Pulmonary artery endothelial cell (primary cell): Measurements from ENCODE around the gene BRCA1. TPM values are rescaled to one million over a fixed set of nuclear protein-coding genes. Genes with fewer than 3 reads are reported as not detected.
A peak's percentile ranks its signal among the peaks of the same experiment; 100 is the strongest.

ENCODE experiments used
- DNase-seq: peaks from one replicate; pipeline ENCODE4 v3.0.0-alpha.2; 2011; ENCODE audit warnings: low read depth, low spot score
- total RNA-seq: library from RNA; depleted of rRNA; stranded (reverse); fragments of >200 nt; gene quantifications from 2 replicates; pipeline ENCODE4 v1.2.3, GENCODE V29; 2014

Gene BRCA1
- total RNA-seq, 1 donor from 2014 or later = 21.2 TPM

GRCh38 chr17:43025766-43026537 lies 99.2 kb downstream of the BRCA1 start:
- no peak for DNase-seq

- no peak for DNase-seq
Measured at GRCh38 chr17:43025290-43025657, 99.9 kb downstream of the BRCA1 start.

GRCh38 chr17:43024407-43025289 lies 100.5 kb downstream of the BRCA1 start, which contains the start of gene RND2:
Gene RND2 (plus strand): TSS chr17:43025231. CDS start chr17:43025348, 117 bp downstream.
- peak; percentile 84 for DNase-seq

- DNase-seq = no peak
Measured at GRCh38 chr17:43021741-43022512, 103.2 kb downstream of the BRCA1 start, which contains the start of gene VAT1. Gene VAT1 (minus strand): TSS chr17:43022385. CDS start chr17:43022322, 63 bp downstream.

DNA sequence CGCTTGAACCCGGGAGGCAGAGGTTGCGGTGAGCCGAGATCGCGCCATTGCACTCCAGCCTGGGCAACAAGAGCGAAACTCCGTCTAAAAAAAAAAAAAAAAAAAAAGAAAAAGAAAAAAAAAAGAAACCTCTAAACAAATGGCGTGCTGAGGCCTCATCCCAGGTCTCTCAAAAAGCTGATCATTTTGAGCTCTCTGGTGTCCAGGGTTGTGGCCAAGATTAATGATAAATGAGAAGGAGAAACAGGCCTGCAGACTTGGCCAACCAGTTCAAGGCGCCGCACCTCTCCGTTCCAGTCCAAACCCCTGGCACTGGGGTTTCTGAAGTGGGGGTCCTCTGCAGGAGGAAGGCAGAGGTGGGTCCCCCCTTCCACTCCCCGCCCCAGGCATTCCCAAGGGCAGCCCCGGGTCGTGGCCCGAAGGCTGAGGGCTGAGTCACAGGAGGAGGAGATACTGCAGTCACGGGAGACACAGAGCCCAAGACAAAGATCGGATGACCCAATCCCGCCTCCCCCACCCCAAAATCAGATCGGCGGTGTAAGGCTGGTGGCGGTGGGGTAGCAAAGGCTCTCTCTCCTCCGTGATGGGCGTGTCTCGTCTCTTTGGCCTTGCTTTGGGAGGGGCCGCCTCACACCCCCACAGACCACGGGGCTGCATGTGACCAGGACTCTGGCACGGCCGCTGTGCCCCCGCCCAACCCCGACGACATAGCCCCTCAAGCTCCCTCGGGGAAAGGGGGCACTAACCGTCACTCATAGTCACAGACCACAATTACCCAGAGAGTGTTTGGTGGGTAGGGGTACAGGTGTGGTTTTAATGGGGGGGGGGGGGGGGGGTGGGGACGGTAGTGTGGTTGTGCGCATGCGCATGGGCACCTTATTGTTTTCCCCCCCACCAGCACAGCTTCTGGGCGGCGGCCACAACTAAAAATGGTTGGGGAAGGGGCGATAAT lies 104.1 kb downstream of the BRCA1 start:
- DNase-seq = no peak

DNA sequence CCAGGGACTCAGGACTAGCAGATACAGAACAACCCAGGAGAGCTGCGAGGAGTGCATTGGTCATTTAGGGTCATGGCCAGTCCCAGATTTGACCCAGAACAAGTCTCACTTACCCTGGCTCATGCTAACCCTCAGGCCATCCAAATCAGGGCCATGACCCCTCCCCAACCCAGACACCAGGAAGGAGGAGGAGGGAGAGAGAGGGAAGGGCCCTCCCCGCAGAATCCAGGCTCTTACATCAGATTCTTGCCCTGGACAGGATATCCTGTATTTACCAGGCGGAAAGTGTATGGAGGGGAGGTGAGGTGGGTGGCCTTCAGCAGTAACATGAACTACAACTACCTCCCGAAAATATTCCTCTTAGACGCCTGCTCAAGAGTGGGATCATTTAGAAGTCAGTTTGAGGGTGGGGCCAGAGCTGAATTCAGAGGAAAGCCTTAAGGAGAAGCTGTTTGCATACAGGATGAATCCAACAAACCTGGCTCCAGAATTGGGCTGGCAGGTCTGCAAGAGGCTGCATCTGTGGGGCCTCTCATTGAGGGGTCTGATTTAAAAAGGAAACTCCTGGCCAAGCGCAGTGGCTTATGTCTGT lies 105.0 kb downstream of the BRCA1 start:
- no peak for DNase-seq

DNA sequence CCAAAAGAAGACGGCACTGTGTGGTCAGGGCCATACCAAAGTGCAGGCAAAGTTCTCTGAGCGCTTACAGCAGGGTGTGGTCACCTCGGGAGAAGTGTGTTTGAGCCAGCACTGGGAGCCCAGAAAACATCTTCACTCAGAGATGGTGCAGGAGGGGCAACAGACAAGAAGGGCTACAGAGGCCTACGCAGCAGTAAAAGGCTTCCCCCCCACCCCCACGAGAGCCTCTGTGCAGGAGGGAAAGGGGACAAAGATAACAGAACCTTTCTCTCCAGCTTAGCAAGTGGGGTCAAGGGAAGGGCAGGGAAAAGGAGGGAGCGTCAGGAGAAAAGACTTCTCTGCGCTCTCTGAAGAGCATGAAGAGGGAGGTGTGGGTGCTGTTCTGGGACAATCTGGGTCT lies 105.7 kb downstream of the BRCA1 start:
- no peak for DNase-seq

- DNase-seq = no peak
Measured at GRCh38 chr17:43018932-43019331, 106.2 kb downstream of the BRCA1 start.

GRCh38 chr17:43018008-43018853 lies 106.9 kb downstream of the BRCA1 start:
- DNase-seq = no peak

DNA sequence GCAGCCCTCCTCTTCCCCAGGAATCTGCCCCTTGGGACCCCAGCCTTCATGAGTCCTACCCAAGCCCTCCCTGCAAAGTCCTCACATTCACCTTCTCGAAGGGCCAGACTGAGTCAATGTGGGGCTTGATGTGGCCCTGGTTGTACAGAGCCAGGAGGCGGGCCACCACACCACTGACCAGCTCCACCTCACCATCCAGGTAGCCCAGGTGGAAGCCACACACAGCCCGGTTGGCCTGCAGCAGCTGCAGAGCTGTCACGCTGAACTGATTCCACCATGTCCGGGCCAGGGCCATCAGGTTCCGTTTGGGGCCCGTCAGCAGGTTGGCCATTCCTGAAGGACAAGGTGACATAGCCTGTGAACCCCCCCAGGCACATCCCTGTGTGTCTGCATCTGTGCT lies 108.9 kb downstream of the BRCA1 start:
- no peak for DNase-seq

DNA sequence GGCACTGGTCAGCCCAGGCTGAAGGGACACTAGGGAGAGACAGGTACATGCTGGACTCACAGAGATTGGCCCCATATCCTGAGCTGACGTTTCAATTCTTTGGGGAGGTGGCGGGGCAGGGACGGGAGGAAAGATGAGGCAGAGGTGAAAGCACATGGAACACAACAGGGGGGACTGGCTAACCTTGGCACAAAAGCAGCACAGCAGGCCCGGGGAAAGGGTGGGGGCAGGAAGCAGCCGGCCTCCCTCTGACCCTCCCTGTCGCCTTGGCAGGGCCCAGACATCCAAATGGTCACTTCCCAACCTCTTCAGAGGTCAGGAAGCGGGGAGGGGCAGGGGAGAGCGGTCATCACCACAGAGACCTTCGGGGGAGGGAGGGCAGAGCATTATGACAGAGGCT lies 109.6 kb downstream of the BRCA1 start:
- peak; percentile 32 for DNase-seq

DNA sequence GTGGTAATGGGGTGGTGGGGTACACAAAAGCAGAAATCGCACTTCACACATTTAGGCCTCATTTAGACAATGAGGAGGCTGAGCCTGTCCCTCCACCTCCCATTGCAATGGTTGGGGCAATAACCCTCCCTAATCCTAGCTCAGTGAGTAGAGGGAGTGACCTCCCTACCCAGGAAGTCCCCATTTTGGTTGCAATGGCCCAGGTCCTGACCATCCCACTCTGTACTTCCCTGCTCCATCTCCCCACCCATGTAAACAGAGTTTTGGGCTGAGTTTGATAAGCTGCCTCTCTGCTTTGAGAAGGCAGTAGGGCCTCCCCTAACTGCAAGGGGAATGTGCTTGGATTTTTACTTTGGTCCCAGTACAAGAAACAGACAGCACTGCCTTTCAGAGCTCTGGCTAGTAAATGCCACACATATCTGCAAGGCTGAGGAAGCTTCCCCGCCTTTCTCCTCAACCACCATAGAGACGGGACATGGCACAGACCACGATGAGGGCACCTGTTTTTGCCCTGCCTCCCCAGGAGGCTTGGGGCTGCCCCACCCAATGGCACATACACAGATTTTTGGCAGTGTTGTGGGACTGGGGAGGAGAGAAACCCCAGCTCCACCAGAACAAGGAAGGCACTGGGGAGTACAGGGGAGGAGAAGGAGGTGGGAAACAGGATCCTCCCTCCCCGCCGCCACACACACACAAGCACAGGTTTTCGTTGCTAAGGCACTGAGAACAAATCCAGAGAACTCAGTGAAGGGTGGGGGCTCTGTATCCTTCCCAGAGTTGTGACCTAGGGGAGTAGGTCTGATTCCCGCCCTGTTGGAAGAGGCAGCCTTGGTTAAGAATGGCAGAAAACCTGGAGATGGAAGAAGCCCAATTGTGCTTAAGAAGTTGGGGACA lies 110.3 kb downstream of the BRCA1 start:
- DNase-seq = no peak

GRCh38 chr17:43014020-43014648 lies 111.0 kb downstream of the BRCA1 start:
- no peak for DNase-seq

GRCh38 chr17:43013296-43013695 lies 111.9 kb downstream of the BRCA1 start:
- no peak for DNase-seq

- no peak for DNase-seq
Measured at GRCh38 chr17:43011728-43012472, 113.3 kb downstream of the BRCA1 start.

GRCh38 chr17:43010667-43011308 lies 114.4 kb downstream of the BRCA1 start:
- DNase-seq = no peak
